NCI-H1048 (cell line): ENCODE data around the gene KRT72.

ENCODE experiments used
- DNase-seq: peaks from one replicate; lab custom pipeline; 2025; lab: John Stamatoyannopoulos, UW

KRT72 gene

GRCh38 chr12:52630008-52630500, 28.8 kb upstream of the KRT72 start:
- no peak for DNase-seq

- DNase-seq: no peak
Observed at GRCh38 chr12:52629281-52630007, 28.2 kb upstream of the KRT72 start.

- no peak for DNase-seq
Observed at GRCh38 chr12:52628841-52629240, 27.6 kb upstream of the KRT72 start.

DNA sequence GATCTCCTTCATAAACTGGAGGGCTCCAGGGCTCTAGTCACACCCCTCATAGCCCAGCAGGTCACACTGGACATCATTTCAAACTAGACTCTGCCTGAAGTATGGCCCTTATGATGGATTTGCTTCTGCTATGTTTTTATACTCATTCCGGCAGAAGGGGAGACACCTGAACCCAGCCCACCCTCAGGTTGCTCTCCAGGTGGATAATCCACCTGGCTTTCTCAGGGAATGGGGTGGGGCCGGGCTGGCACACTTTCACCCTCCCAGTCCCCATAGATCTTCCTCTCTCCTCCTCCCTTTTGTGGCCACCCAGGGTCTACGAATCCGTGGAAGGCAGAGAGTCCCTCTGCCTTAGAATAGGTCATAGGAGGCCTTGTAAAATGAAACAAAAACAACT, 26.8 kb upstream of the KRT72 start:
- DNase-seq: no peak

DNA sequence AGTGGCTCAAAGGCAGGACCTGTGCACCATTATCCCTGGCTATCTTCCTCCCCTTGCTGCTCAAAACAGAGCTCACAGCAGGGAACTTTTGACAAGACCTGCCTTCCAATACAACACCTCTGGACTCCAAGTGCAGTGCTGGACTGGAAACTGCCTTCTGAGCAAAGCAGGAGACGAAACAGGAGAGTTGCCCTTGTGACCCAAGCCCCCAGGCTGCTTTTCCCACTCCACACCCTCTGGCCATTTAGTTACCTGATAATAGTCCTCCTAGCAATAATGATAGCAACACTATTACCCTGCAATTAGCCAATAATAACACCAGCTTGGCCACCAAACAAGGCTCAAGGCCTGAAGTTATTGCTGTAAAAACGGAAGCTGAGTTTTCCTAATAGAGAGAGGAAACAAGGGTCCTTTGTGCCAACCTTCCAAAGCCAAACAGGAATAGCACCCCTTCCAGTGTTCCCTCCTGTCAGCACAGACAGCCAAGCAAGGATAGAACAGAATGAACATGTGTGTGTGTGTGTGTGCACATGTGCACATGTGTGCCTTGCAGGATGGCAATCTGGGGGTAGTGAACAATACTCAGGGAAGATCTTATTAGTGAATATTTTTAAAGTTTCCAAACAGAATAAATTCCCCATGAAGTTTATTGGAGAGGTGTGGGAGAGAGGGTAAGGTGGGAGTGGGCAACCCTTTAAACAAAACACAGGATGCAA, 26.3 kb upstream of the KRT72 start:
- no peak for DNase-seq

- DNase-seq: no peak
Observed at GRCh38 chr12:52622349-52622748, 21.1 kb upstream of the KRT72 start.

- DNase-seq: no peak
Observed at GRCh38 chr12:52618866-52619265, 17.6 kb upstream of the KRT72 start.

DNA sequence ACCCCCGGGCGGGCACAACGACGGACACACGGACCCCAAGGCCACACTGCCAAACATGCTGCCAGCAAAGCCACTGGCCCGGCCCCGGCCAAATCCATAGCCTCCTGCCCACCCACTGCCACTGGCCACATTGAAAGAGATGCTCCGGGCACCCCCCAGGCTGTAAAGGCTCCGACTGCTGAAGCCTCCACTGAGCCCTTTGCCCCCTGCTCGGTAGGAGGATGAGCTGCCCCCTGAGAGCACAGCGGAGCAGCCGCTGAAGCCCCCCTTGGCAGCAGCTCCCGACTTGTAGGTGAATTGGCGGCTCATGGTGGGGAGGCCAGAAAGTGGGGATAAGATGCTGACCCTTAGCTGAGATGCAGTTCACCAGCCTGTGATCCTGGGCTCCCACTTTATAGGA, 17.0 kb upstream of the KRT72 start, which contains the start of gene KRT73:
TSS of gene KRT73 (minus strand) at position 344 of the 400 bp plus-strand sequence. CDS start at position 309, 35 bp downstream.
- no peak for DNase-seq

DNA sequence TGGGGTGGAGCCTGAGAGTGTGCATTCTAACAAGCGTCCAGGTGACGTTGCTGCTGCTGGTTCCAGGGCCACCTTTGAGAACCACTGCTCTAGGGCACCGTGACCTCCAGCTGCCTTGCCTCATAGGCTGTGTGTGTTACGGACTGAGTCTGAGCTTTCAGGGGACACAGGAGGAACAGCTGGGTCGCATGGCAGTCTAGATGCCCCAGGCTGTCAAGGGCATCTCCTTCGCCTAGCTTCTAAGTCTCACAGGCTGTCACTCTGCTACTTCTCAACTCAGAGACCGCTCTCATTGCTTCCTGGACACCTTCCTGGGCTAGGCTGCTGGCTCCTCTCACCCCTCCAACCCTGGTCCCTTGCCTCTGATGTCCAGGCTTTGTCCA, 16.1 kb upstream of the KRT72 start:
- DNase-seq: no peak

GRCh38 chr12:52616680-52617402, 15.6 kb upstream of the KRT72 start:
- DNase-seq: no peak

DNA sequence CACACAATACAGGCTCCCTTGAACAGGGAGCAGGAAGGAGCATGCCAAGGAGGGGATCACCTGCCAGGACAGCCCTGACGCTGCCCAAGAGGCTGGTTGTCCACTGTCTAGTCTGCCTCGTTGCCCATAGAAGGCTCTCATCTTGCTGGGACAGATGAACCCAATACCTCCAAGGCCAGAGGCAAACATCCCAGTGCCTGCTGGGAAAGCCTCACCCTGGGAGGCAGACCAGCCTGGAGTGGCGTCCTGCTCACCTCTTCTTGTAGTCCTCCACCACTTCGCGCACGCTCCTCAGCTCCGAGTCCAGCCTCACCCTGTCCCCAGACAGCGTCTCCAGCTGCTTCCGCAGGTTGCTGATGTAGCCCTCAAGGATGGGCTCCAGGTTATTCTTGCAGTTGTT, 14.6 kb upstream of the KRT72 start:
- no peak for DNase-seq

DNA sequence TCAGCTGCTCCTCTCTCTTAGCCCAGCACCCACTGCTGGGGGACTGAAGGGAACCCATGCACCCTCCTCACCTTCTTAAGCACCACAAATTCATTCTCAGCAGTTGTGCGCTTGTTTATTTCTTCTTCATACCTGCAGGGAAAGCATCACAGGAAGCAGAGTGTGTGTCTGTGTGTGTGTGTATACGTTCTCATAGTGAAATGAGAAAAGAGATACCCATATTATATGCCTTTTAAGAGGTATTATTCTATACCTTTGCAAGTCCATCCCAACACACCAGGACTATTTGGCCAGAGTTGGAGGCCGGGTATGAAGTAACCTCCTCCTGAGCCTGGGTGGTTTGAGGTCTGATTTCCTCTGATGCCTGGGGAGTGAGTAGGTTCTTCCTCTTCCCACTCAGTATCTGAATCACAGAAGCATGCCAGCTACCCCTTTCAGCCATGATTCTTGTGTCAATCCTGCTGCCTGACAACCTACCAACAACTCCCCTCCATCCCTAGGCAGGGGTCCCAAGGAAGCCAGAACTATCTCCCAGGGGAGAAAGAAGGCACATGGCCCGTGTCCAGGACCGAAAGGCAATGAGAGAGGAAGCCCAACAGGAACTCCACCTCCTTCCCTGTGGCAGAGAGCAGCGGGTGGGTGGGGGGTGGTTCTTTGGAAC, 14.1 kb upstream of the KRT72 start:
- no peak for DNase-seq

DNA sequence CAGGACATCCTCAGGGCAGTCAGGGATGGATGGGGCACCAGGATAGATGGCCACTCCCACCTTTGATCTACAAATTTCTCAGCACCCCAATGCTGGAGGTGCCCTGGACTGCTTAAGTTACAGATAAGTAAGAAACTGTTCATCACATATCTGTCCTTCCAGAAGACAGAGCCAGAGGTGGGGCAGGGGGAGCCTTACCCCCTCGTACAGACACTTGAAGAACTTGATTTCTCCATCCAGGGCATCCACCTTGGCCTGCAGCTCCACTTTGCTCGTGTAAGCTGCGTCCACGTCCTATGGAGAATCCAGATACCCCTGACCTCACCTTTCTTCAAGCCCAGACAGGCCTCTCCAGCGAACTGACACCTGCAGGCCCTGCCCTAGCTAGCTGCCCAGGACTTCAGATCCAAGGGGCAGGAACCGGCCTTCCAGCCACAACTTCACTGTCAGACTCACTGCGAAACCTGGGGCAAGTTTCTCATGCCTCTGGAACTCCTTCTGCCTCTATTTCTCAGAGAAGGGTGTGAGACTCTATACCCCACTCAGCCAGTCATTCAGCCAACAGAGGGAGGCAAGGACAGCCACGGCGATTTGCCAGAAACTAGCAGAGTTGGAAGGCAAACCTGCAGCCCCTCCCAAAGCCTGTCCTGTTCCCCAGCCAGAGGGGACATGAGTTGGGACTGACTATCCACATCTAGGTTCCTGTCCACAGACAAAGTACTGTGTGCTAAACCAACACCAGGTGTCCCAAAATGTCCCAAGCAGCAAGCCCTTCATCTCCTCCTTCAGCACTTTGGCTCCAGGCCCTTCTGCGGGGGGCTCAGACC, 13.3 kb upstream of the KRT72 start:
- no peak for DNase-seq

DNA sequence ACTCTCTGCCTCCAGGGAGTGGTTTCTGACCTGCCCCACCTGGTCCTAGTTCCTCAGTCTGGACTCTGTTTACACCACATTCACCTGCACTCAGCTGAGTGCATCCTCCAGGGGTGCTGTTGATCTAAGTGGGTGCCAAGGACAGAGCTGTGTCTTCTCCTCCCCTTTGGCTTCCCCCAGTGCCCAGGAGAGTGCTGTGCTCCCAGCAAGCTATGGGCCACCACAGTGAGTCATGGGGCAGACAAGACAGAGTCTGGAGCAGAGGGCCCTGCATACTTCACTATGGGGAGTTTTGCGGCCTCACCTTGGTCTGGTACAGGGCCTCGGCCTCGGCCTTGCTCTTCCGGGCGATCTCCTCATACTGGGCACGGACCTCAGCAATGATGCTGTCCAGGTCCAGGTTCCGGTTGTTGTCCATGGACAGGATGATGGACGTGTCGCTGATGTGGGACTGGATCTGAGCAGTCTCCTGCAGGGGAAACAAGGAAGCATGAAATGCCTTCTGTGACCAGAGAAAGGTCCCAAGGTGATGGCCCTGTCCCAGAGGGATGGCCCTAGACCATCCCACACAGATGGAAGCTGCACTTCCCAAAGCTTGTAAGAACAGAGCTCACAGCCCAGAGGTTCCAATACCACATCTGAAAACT, 12.2 kb upstream of the KRT72 start:
- no peak for DNase-seq

DNA sequence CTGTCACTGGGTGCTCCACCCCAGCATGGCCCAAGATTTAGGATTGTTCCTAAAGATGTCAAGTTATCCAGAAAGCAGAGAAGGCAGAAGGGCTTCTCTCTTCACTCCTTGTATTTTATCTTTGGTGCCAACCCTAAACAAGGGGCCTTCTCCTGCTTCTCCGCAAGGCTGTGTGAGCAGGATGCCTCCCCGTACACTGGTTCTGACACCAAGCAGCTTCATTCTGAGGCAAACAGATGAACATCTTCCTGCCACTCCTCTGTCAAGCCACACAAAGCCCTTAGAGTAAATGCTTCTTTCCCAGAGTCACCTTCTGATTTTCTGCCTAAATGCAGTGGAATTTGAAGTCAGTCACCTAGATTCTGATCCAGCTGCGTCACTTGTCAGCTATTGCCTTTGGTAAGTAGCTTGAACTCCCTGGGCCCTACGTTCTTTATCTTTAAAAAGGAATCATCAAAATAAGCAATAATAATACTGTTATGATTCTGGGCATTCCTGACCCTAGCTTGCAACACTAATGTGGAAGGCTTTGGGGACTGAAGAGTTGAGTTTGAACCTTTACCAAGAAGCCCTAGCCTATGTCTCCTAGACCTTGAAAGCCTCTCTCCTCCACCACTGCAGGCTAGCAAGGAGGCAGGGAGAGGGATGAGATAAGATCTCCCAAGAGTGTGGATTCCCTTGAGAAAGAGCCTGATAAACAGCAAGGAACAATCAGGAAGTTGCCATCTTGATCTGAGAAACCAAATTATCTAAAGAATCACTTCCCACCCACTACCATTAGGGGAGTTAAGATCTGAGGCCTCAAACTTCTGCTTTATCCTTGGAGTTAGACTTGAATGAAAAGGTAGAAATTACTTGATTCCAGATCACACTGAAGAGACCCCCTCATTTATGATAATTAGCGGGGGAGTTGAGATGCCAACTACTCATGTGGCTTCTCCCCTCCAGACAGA, 11.4 kb upstream of the KRT72 start:
- no peak for DNase-seq

DNA sequence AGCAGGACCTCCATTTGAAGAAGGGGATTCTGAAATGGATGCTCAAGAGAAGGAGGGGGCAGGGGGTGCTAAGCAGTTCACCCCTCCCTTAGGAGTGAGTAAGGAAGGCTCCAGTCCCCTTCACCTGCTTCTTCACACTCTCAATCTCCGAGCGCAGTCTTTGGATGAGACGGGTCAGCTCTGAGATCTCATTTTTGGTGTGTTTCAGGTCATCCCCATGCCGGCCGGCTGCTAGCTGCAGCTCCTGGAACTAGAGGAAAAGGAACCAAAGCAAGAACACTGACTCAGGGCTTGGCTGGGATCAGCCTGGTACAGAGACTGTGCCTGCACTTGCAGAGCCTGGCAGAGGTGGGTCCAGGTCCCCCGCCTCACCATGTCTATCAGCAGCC, 9.8 kb upstream of the KRT72 start:
- no peak for DNase-seq

DNA sequence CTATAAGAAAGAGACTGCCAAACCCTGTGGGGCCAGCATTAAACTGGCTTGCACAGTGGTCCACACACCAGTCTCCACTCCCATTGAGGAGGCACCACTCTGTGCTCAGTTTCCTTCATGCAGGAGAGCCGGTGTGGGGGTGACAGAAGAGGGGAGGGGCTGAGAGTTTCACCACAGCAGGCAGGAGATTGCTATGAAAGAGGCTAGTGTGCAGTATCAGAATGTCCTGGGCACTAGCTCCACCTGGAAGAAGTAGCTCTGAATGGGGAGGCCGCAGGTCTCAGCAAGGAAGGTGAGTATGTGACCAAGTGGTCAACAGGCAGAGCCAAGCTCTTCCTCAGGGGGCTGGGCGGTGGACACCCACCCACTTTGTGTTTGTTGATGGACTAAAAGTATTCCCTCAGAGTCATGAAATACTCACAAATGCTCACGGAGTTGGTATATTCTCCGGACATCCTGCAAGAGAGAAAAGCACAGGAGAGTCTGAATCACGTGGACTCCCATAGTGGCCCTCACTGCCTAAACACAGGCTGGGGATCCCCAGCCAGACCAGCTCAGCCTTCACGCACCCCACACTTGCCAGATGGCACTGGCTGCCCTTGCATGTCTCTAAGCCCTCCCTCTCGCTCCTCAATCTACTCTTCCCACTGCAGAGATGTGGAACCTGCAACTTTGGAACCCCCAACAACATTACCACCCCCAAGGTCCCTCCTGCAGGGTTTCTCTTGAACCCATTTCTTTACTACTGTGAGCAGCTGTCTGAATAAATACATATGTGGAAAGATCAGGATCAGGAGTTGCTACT, 7.8 kb upstream of the KRT72 start:
- DNase-seq: no peak

DNA sequence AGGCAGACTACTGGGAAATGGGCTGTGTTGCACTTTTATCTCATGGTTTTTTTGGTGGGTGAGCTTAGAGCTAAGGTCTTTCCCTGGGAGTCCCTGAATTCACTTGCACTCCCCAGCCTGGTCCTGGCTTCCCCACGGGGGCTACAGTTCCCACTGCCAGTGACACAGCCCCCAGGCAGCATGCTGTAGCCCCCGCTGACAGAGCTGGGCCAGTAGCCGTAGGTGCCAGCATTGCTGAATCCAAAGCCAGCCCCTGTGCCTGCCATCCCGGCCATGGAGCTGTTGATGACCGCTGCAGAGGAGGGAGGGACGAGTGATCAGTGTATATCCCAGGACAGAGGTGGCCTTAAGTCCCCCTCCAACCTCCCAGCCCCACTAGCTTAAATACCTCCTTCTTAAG, 6.9 kb upstream of the KRT72 start:
- DNase-seq: no peak

GRCh38 chr12:52607314-52607713, 6.1 kb upstream of the KRT72 start:
- DNase-seq: no peak
